ENCODE data around the gene SLC2A4RG. TPM values are rescaled to one million over a fixed set of nuclear protein-coding genes. Genes with fewer than 3 reads are reported as not detected.

The SLC2A4RG gene
- total and polyA plus RNA-seq, 2 donors (not counting 3 experiments of a cell fraction or from before 2014, with no cell fraction given) = 41.7 to 69.4 TPM

DNA sequence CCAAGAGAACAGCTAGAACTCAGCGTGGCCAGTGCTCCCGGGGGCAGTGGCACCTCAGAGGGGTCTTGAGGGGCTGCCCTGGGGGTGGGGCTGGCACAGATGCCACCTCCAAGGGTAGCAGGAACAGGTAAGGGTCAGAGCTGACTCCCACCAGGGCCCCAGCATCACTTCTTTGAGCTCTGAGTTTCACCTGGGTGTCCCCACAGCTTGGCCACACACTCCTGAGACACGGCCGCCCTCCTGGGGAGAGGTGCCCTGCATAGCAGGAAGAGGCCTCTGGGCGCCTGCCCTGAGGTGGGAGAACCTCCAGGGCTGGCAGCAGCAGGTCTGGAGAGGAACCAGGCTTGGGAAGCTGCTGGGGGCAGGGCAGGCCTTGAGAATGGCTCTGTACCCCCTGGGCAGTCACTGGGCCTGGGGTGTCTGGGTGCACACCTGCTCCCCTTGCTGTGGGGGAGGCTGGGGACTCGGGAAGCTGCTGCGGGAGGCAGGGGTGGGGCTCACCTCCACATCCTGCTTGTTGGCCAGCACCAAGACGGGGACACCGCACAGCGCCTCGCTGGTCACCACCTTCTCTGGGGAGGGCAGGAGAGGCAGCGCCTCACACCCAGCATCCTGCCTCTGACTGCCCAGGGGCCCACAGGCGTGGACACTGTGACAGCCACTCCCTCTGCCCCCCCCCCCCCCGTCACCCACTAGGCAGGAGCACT, 38.1 kb upstream of the SLC2A4RG start:
- dilution Hi-C loops (cut with MboI; ENCODE audit: extremely low pct_ligation_motif_present, low sequenced_read_pairs) (no loop called here), intact Hi-C loops (cut with micrococcal nuclease) (no loop called here)
- peaks cover 9% of the 10 kb centered on the region for H3K79me2 ChIP-seq (ENCODE audit: control insufficient read depth, insufficient read depth, low read length)
- CTCF ChIA-PET = no interaction called here
- H4K20me1 ChIP-seq (replicated peaks; ENCODE audit: control insufficient read depth, extremely low read depth, insufficient read depth, low read length) = no peaks in the 10 kb centered on the region
- no peak overlapping the region for H3K4me3 ChIP-seq (replicated peaks in 1 of 3; ENCODE audit: insufficient read depth in 1 of 3, low read depth in 1 of 3, low read length in 3 of 3)
- H3K9me3 ChIP-seq (replicated peaks; ENCODE audit: control insufficient read depth, insufficient read depth, low read length) = no peaks in the 10 kb centered on the region
- H3K27ac ChIP-seq (ENCODE audit: insufficient read depth, low read depth, low read length) = no peak overlapping the region
- H3K4me1 ChIP-seq (ENCODE audit: control insufficient read depth, extremely low read depth, insufficient read depth, low read length) = peaks cover 31% of the 10 kb centered on the region
- H3K4me2 ChIP-seq (ENCODE audit: insufficient read depth, low read length) = no peak overlapping the region
- BruUV-seq (replicated peaks) = no TSS peak
- no peak for DNase-seq (ENCODE audit: low read depth, low spot score)
- H3K36me3 ChIP-seq (ENCODE audit: control insufficient read depth in 2 of 2, extremely low read depth in 1 of 2, insufficient read depth in 2 of 2, low read length in 2 of 2) = peaks cover 8 to 17% of the 10 kb centered on the region in 2 experiments
- TF ChIP-seq FOS (IDR thresholded peaks at IDR 0.05; ENCODE audit: borderline replicate concordance, insufficient read depth, low read length) (no peak), EZH2 (IDR thresholded peaks at IDR 0.05; ENCODE audit: borderline replicate concordance, low read depth, low read length, severe bottlenecking) (no peak), POLR2A (IDR thresholded peaks at IDR 0.05; ENCODE audit: low read depth, low read length) (no peak), MYC (IDR thresholded peaks at IDR 0.05; ENCODE audit: low read depth, low read length) (no peak), GATA2 (IDR thresholded peaks at IDR 0.05; ENCODE audit: insufficient read depth, insufficient read length, low read depth, low read length) (no peak), POLR2AphosphoS5 (IDR thresholded peaks at IDR 0.05; ENCODE audit: insufficient read depth, low read depth, low read length) (no peak), JUN (IDR thresholded peaks at IDR 0.05; ENCODE audit: borderline replicate concordance, insufficient read depth, insufficient read length, low read depth) (no peak)
- TF ChIP-seq, protein P1, sequence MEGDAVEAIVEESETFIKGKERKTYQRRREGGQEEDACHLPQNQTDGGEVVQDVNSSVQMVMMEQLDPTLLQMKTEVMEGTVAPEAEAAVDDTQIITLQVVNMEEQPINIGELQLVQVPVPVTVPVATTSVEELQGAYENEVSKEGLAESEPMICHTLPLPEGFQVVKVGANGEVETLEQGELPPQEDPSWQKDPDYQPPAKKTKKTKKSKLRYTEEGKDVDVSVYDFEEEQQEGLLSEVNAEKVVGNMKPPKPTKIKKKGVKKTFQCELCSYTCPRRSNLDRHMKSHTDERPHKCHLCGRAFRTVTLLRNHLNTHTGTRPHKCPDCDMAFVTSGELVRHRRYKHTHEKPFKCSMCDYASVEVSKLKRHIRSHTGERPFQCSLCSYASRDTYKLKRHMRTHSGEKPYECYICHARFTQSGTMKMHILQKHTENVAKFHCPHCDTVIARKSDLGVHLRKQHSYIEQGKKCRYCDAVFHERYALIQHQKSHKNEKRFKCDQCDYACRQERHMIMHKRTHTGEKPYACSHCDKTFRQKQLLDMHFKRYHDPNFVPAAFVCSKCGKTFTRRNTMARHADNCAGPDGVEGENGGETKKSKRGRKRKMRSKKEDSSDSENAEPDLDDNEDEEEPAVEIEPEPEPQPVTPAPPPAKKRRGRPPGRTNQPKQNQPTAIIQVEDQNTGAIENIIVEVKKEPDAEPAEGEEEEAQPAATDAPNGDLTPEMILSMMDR (IDR thresholded peaks at IDR 0.05; ENCODE audit: extremely low read depth in 1 of 2, insufficient read depth in 1 of 2, low read depth in 1 of 2, low read length in 2 of 2) = no peak
- TF ChIP-seq, protein P2, sequence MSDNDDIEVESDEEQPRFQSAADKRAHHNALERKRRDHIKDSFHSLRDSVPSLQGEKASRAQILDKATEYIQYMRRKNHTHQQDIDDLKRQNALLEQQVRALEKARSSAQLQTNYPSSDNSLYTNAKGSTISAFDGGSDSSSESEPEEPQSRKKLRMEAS (IDR thresholded peaks at IDR 0.05; ENCODE audit: insufficient read depth, insufficient read length) = no peak
- POLR2A ChIA-PET = interaction anchor here (0.6 kb wide), 1 partner anchor 11 kb away, joined by 3 read pairs; no protein-coding TSS in a partner anchor
- FAIRE-seq = no peak
- no peak overlapping the region for H3K9ac ChIP-seq (replicated peaks; ENCODE audit: extremely low read depth, insufficient read depth, low read length)
- no peaks in the 10 kb centered on the region for H3K9me1 ChIP-seq (replicated peaks; ENCODE audit: control insufficient read depth, extremely low read depth, insufficient read depth, low read length)
- no peaks in the 10 kb centered on the region for H3K27me3 ChIP-seq (ENCODE audit: control insufficient read depth in 2 of 2, insufficient read depth in 2 of 2, low read length in 2 of 2)
- H2AFZ ChIP-seq (ENCODE audit: low read depth, low read length) = no peak overlapping the region
